CD14-positive monocyte (primary cell): ENCODE results near the gene OR52N4. TPM values are rescaled to one million over a fixed set of nuclear protein-coding genes. Genes with fewer than 3 reads are reported as not detected.

Source experiments
- DNase-seq, 3 donors: peaks; one replicate each; pipeline ENCODE4 v3.0.0-alpha.2; 2011 to 2022
- H2AFZ ChIP-seq: 2 replicates; pipeline ENCODE4 v1.6.0; 2012; ENCODE audit warnings: mild to moderate bottlenecking, low read depth, low read length, inconsistent platforms; ENCODE audit not compliant: insufficient read depth, poor library complexity, severe bottlenecking
- H3K27ac ChIP-seq, 2 donors: 1 replicate in 1 of 2; 2 replicates in 1 of 2; pipeline ENCODE4 v1.5.1; 2012 to 2013; ENCODE audit warnings: low read length in 2 of 2, control low read depth in 1 of 2, inconsistent platforms in 1 of 2, low read depth in 1 of 2, mild to moderate bottlenecking in 1 of 2
- H3K27me3 ChIP-seq, 2 donors: one replicate each; pipeline versions ENCODE4 v1.6.0 to v1.6.1; 2011 to 2013; ENCODE audit warnings: low read length in 2 of 2; ENCODE audit not compliant: control insufficient read depth in 2 of 2, insufficient read depth in 2 of 2
- H3K36me3 ChIP-seq, 2 donors: replicated peaks in 1 of 2; 1 replicate in 1 of 2; 2 replicates in 1 of 2; pipeline versions ENCODE4 v1.5.1 to v1.6.1; 2012 to 2013; ENCODE audit warnings: low read length in 2 of 2, control low read depth in 1 of 2, inconsistent platforms in 1 of 2, mild to moderate bottlenecking in 1 of 2; ENCODE audit not compliant: insufficient read depth in 2 of 2, control insufficient read depth in 1 of 2
- H3K4me1 ChIP-seq, 2 donors: 1 replicate in 1 of 2; 2 replicates in 1 of 2; pipeline versions ENCODE4 v1.5.1 to v1.6.1; 2012 to 2013; ENCODE audit warnings: low read length in 2 of 2, control low read depth in 1 of 2, inconsistent platforms in 1 of 2, mild to moderate bottlenecking in 1 of 2, moderate library complexity in 1 of 2; ENCODE audit not compliant: insufficient read depth in 2 of 2, control insufficient read depth in 1 of 2
- H3K4me2 ChIP-seq: replicated peaks from 2 replicates; pipeline ENCODE3; 2012; ENCODE audit warnings: low read length, moderate library complexity, mild to moderate bottlenecking; ENCODE audit not compliant: poor library complexity, severe bottlenecking; ENCODE audit errors: extremely low read depth
- H3K4me3 ChIP-seq, 3 experiments: fragments of 200-600 bp in 1 of 3; sonication (generic) in 1 of 3; replicated peaks in 1 of 3; 1 replicate in 2 of 3; 2 replicates in 1 of 3; pipeline ENCODE4 v1.5.1; 2011 to 2013; ENCODE audit warnings: low read length in 3 of 3, mild to moderate bottlenecking in 3 of 3, control low read depth in 2 of 3, low read depth in 2 of 3, inconsistent platforms in 1 of 3, moderate library complexity in 1 of 3
- H3K79me2 ChIP-seq: 2 replicates; pipeline ENCODE4 v1.6.0; 2012; ENCODE audit warnings: mild to moderate bottlenecking, control low read depth, inconsistent platforms, low read length, moderate library complexity; ENCODE audit not compliant: insufficient read depth
- H3K9ac ChIP-seq: 2 replicates; pipeline ENCODE4 v1.6.0; 2017; ENCODE audit warnings: low read length, mild to moderate bottlenecking; ENCODE audit not compliant: insufficient read depth, poor library complexity, severe bottlenecking
- H3K9me3 ChIP-seq, 2 donors: replicated peaks in 1 of 2; 1 replicate in 1 of 2; 2 replicates in 1 of 2; pipeline versions ENCODE4 v1.5.1 to v1.6.1; 2012 to 2013; ENCODE audit warnings: low read length in 2 of 2, control low read depth in 1 of 2; ENCODE audit not compliant: control insufficient read depth in 1 of 2, insufficient read depth in 1 of 2
- H4K20me1 ChIP-seq: 2 replicates; pipeline ENCODE4 v1.6.0; 2012; ENCODE audit warnings: mild to moderate bottlenecking, low read length, control low read depth, moderate library complexity; ENCODE audit not compliant: insufficient read depth
- H3K27ac Mint-ChIP-seq, 7 donors: one replicate each; pipeline ENCODE4 v1.8.0; 2020; ENCODE audit warnings: mild to moderate bottlenecking in 7 of 7, mixed read lengths in 7 of 7, moderate library complexity in 6 of 7, inconsistent platforms in 2 of 7
- H3K27me3 Mint-ChIP-seq, 3 donors: one replicate each; pipeline ENCODE4 v1.8.0; 2021 to 2022; ENCODE audit warnings: low read depth in 3 of 3, mild to moderate bottlenecking in 3 of 3, mixed read lengths in 3 of 3, moderate library complexity in 3 of 3, inconsistent platforms in 1 of 3
- H3K36me3 Mint-ChIP-seq, 2 donors: one replicate each; pipeline ENCODE4 v1.8.0; 2020; ENCODE audit warnings: mixed read lengths in 2 of 2, inconsistent platforms in 1 of 2, mild to moderate bottlenecking in 1 of 2
- H3K4me1 Mint-ChIP-seq: one replicate; pipeline ENCODE4 v1.8.0; 2020; ENCODE audit warnings: mild to moderate bottlenecking, mixed read lengths
- H3K4me3 Mint-ChIP-seq, 2 donors: one replicate each; pipeline ENCODE4 v1.8.0; 2020; ENCODE audit warnings: mild to moderate bottlenecking in 2 of 2, mixed read lengths in 2 of 2, moderate library complexity in 1 of 2
- H3K9me3 Mint-ChIP-seq, 7 donors: one replicate each; pipeline ENCODE4 v1.8.0; 2020 to 2022; ENCODE audit warnings: mixed read lengths in 7 of 7, mild to moderate bottlenecking in 6 of 7, moderate library complexity in 6 of 7, inconsistent platforms in 2 of 7
- WGBS: methylation state at CpG from one replicate; pipeline ENCODE4 v1.1.5; 2013; ENCODE audit warnings: missing lambda C conversion rate; ENCODE audit not compliant: insufficient coverage; 5-methylcytosine and 5-hydroxymethylcytosine counted together
- intact Hi-C, 2 donors: fragments of 100-400 bp; cut with micrococcal nuclease; formaldehyde crosslinking; loops; one replicate each; pipeline versions ENCODE4 v1.15.0 to v1.15.1; 2023
- polyA plus RNA-seq, 3 donors: library from polyadenylated mRNA; depleted of rRNA in 1 of 3; unstranded in 2 of 3; stranded (reverse) in 1 of 3; fragments of 300-500 nt in 2 of 3; fragments of >200 nt in 1 of 3; fragmentation: Illumina TruSeq in 2 of 3; gene quantifications; 1 replicate in 2 of 3; 2 replicates in 1 of 3; pipeline ENCODE4 v1.2.3, GENCODE V29; 2012 to 2021
- TF ChIP-seq, protein P1 (sequence below): fragments of 200-600 bp; IDR thresholded peaks from one replicate; pipeline ENCODE4 v1.8.0; 2022; ENCODE audit warnings: antibody characterized with exemption, mild to moderate bottlenecking

The OR52N4 gene
- polyA plus RNA-seq, 3 donors: 0.24 to 0.31 TPM; not detected in 1

DNA sequence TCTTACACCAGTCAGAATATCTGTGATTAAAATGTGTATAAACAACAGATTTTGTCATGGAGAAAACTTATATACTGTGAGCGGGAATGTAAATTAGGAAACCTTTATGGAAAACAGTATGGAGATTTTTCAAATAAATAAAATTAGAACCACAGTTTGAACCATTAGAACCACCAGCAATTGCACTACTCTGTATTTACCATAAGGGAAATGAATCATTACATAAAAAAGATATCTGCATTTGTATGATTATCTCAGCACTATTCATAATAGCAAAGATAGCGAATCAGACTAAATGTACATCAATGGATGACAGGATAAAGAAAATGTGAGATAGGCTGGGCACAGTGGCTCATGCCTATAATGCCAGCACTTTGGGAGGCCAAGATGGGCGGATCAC lies 7.4 kb upstream of the OR52N4 start:
- Histone ChIP-seq H4K20me1 (no peaks in the 10 kb centered on the region), H3K4me2 (no peak overlapping the region), H3K27me3 (no peaks in the 10 kb centered on the region), H3K36me3 (no peaks in the 10 kb centered on the region), H3K27ac (no peak overlapping the region), H3K4me3 (no peak overlapping the region), H3K79me2 (no peaks in the 10 kb centered on the region), H2AFZ (no peak overlapping the region), H3K4me1 (no peaks in the 10 kb centered on the region), H3K9ac (no peak overlapping the region), H3K9me3 (no peaks in the 10 kb centered on the region)
- intact Hi-C loops: no loop called here
- no CpG with 5 or more reads among the region's 3 CpGs for WGBS
- no peaks in the 10 kb centered on the region for H3K4me1 Mint-ChIP-seq
- TF ChIP-seq, protein P1, sequence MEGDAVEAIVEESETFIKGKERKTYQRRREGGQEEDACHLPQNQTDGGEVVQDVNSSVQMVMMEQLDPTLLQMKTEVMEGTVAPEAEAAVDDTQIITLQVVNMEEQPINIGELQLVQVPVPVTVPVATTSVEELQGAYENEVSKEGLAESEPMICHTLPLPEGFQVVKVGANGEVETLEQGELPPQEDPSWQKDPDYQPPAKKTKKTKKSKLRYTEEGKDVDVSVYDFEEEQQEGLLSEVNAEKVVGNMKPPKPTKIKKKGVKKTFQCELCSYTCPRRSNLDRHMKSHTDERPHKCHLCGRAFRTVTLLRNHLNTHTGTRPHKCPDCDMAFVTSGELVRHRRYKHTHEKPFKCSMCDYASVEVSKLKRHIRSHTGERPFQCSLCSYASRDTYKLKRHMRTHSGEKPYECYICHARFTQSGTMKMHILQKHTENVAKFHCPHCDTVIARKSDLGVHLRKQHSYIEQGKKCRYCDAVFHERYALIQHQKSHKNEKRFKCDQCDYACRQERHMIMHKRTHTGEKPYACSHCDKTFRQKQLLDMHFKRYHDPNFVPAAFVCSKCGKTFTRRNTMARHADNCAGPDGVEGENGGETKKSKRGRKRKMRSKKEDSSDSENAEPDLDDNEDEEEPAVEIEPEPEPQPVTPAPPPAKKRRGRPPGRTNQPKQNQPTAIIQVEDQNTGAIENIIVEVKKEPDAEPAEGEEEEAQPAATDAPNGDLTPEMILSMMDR: no peak
- no peaks in the 10 kb centered on the region for H3K36me3 Mint-ChIP-seq
- H3K4me3 Mint-ChIP-seq: no peak overlapping the region
- H3K9me3 Mint-ChIP-seq: peaks cover 0 to 7% (median 3%) of the 10 kb centered on the region in 7 donors
- no peak for DNase-seq
- peaks cover 1 to 4% (median 2%) of the 10 kb centered on the region in 3 donors for H3K27me3 Mint-ChIP-seq
- H3K27ac Mint-ChIP-seq: no peak overlapping the region

DNA sequence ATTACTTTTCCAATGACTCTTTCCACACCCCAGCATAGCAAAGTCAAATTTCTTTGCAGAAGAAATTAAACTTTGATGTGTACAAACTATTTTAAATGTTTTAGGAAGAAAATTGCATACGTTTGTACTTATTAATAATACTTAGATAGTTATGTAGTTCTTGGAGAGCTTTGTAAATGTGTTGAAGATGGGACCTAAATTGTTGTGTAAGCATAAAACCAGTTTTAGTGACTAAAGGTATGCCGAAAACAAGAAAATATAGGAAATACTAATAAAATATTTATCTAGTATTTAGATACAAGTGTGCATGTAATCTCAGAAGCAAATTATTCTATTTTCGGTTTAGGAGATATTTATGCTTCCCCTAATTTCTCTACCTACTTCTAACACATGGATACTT lies 4.2 kb upstream of the OR52N4 start:
- Histone ChIP-seq H3K79me2 (no peaks in the 10 kb centered on the region), H3K9ac (no peak overlapping the region), H3K9me3 (no peaks in the 10 kb centered on the region), H3K4me1 (no peaks in the 10 kb centered on the region), H3K27me3 (no peaks in the 10 kb centered on the region), H2AFZ (no peak overlapping the region), H3K4me3 (no peak overlapping the region), H3K4me2 (no peak overlapping the region), H3K36me3 (no peaks in the 10 kb centered on the region), H4K20me1 (no peaks in the 10 kb centered on the region), H3K27ac (no peak overlapping the region)
- no peaks in the 10 kb centered on the region for H3K4me1 Mint-ChIP-seq
- H3K27me3 Mint-ChIP-seq: peaks cover 0 to 3% (median 0%) of the 10 kb centered on the region in 3 donors
- no peak overlapping the region for H3K4me3 Mint-ChIP-seq
- no peak for DNase-seq
- peaks cover 0 to 4% (median 0%) of the 10 kb centered on the region in 7 donors for H3K9me3 Mint-ChIP-seq
- H3K36me3 Mint-ChIP-seq: no peaks in the 10 kb centered on the region
- no peak overlapping the region for H3K27ac Mint-ChIP-seq
- intact Hi-C loops: no loop called here
- TF ChIP-seq, protein P1: no peak
- WGBS: no CpG with 5 or more reads among the region's 3 CpGs
